Erythroblast (primary cell): ENCODE measurements around the gene SLAMF6.

ENCODE experiments used
- GATA1 ChIP-seq: IDR thresholded peaks from 2 replicates; pipeline ENCODE4 v1.6.1; 2011; ENCODE audit warnings: low read depth, mild to moderate bottlenecking, control low read depth, low read length, moderate library complexity
- POLR2A ChIP-seq: IDR thresholded peaks from 2 replicates; pipeline ENCODE4 v1.6.1; 2011; ENCODE audit warnings: mild to moderate bottlenecking, low read length

GRCh38 chr1:160538985-160539651 is 16.1 kb upstream of the SLAMF6 start:
- no peak for TF ChIP-seq POLR2A
- TF ChIP-seq GATA1: no peak
